IPS-18c (cell line): ENCODE data around the gene ACSM3.
"Not testable (repeated sequence)": the region's sequence is repeated elsewhere in the genome, so short reads cannot be mapped to it uniquely, and the experiment has no call there.

Experiments used
- H3K4me3 ChIP-seq: 2 replicates; pipeline ENCODE4 v1.7.0; 2013; ENCODE audit warnings: low read depth, mild to moderate bottlenecking, low read length, moderate library complexity; ENCODE audit not compliant: insufficient read depth
- H3K9me3 ChIP-seq: one replicate; pipeline ENCODE4 v1.6.1; 2013; ENCODE audit warnings: mild to moderate bottlenecking, low read length, moderate library complexity; ENCODE audit not compliant: control insufficient read depth, insufficient read depth

Gene ACSM3

GRCh38 chr16:20763461-20764232, at the start of gene ACSM3:
TSS of gene ACSM3 (plus strand) at chr16:20764014. CDS start at chr16:20770035, 6,021 bp downstream.
- Histone ChIP-seq H3K4me3 (peak within 1 kb of the TSS; percentile 42; the same call in 1 of the 2 replicates), H3K9me3 (no peaks in the 10 kb centered on the region)

GRCh38 chr16:20717718-20718117, 46.1 kb upstream of the ACSM3 start:
- H3K4me3 ChIP-seq, H3K9me3 ChIP-seq: not testable (repeated sequence)

- no peaks in the 10 kb centered on the region for H3K9me3 ChIP-seq
- no peak overlapping the region for H3K4me3 ChIP-seq
These were observed 43.6 kb upstream of the ACSM3 start for GRCh38 chr16:20720251-20720650.

- no peak overlapping the region for H3K4me3 ChIP-seq
- no peaks in the 10 kb centered on the region for H3K9me3 ChIP-seq
These were observed 37.2 kb upstream of the ACSM3 start for GRCh38 chr16:20726661-20727060.

- H3K9me3 ChIP-seq: no peaks in the 10 kb centered on the region
- no peak overlapping the region for H3K4me3 ChIP-seq
These were observed 36.6 kb upstream of the ACSM3 start for GRCh38 chr16:20727181-20727580.

- Histone ChIP-seq H3K9me3 (no peaks in the 10 kb centered on the region), H3K4me3 (no peak overlapping the region)
These were observed 34.7 kb upstream of the ACSM3 start for GRCh38 chr16:20729141-20729540.

- Histone ChIP-seq H3K9me3 (no peaks in the 10 kb centered on the region), H3K4me3 (no peak overlapping the region)
These were observed 29.8 kb upstream of the ACSM3 start for GRCh38 chr16:20734056-20734455.

GRCh38 chr16:20734782-20735181, 29.0 kb upstream of the ACSM3 start:
- H3K4me3 ChIP-seq: no peak overlapping the region
- H3K9me3 ChIP-seq: no peaks in the 10 kb centered on the region

- Histone ChIP-seq H3K4me3 (no peak overlapping the region), H3K9me3 (no peaks in the 10 kb centered on the region)
These were observed 28.3 kb upstream of the ACSM3 start for GRCh38 chr16:20735490-20735889.

- Histone ChIP-seq H3K9me3 (peaks cover 3% of the 10 kb centered on the region), H3K4me3 (peak overlapping the region; percentile 100)
These were observed 23.6 kb upstream of the ACSM3 start for GRCh38 chr16:20740007-20740883.

- peak overlapping the region; percentile 100 for H3K4me3 ChIP-seq
- H3K9me3 ChIP-seq: peaks cover 3% of the 10 kb centered on the region
These were observed 22.8 kb upstream of the ACSM3 start for GRCh38 chr16:20740901-20741521.

GRCh38 chr16:20741554-20742285, 22.1 kb upstream of the ACSM3 start, which contains the start of gene THUMPD1:
TSS of gene THUMPD1 (minus strand) at chr16:20741818. CDS start at chr16:20741739, 79 bp downstream.
- H3K9me3 ChIP-seq: peaks cover 3% of the 10 kb centered on the region
- H3K4me3 ChIP-seq: peak within 1 kb of the TSS; percentile 100

- peaks cover 3% of the 10 kb centered on the region for H3K9me3 ChIP-seq
- H3K4me3 ChIP-seq: no peak overlapping the region
These were observed 20.2 kb upstream of the ACSM3 start for GRCh38 chr16:20743591-20743990.

- Histone ChIP-seq H3K4me3 (no peak overlapping the region; the same call in 1 of the 2 replicates), H3K9me3 (peaks cover 3% of the 10 kb centered on the region)
These were observed 18.8 kb upstream of the ACSM3 start for GRCh38 chr16:20744922-20745440.

GRCh38 chr16:20746461-20746860, 17.4 kb upstream of the ACSM3 start:
- no peak overlapping the region for H3K4me3 ChIP-seq
- peaks cover 3% of the 10 kb centered on the region for H3K9me3 ChIP-seq

GRCh38 chr16:20747030-20747816, 16.6 kb upstream of the ACSM3 start:
- Histone ChIP-seq H3K9me3 (peaks cover 1% of the 10 kb centered on the region), H3K4me3 (no peak overlapping the region)
